Measurements from ENCODE around the gene CLEC1A.

DNA sequence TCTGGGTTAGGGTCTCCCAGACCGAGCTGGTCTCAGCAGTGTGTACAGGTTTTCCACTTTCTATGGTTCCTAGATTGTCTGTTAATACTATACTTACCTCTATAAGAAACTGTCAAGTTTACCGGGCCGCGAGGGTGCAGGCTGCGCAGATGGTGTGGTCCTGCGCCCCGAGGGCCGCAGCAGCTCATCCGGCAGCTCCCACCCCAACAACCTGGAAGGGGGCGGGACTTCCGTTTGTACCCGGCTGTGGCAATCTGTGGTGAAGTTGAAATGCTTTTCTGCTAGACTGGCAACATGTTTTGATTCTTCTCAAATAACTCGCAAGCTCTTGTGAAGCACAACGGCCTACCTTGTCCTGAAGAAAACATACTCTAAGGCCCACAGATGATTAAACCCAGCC, 68.3 kb downstream of the CLEC1A start, which contains the start of gene CLEC9A:
- TF ChIP-seq, protein P1, sequence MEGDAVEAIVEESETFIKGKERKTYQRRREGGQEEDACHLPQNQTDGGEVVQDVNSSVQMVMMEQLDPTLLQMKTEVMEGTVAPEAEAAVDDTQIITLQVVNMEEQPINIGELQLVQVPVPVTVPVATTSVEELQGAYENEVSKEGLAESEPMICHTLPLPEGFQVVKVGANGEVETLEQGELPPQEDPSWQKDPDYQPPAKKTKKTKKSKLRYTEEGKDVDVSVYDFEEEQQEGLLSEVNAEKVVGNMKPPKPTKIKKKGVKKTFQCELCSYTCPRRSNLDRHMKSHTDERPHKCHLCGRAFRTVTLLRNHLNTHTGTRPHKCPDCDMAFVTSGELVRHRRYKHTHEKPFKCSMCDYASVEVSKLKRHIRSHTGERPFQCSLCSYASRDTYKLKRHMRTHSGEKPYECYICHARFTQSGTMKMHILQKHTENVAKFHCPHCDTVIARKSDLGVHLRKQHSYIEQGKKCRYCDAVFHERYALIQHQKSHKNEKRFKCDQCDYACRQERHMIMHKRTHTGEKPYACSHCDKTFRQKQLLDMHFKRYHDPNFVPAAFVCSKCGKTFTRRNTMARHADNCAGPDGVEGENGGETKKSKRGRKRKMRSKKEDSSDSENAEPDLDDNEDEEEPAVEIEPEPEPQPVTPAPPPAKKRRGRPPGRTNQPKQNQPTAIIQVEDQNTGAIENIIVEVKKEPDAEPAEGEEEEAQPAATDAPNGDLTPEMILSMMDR (IDR thresholded peaks at IDR 0.05; ENCODE audit: borderline replicate concordance, extremely low read depth, low read length, poor library complexity, severe bottlenecking): no peak
- no peak for TF ChIP-seq EZH2 (IDR thresholded peaks at IDR 0.05; ENCODE audit: borderline replicate concordance, low read depth, low read length, severe bottlenecking)

All from DND-41 (cell line).